NCI-H187 treated with DMSO at 0.1 percent for 48 hours (cell line): Measurements from ENCODE around the gene KRT80.
"Not testable (repeated sequence)": the region's sequence is repeated elsewhere in the genome, so short reads cannot be mapped to it uniquely, and the experiment has no call there.

Experiments
- DNase-seq: peaks from one replicate; lab custom pipeline; 2025; lab: John Stamatoyannopoulos, UW

The KRT80 gene

DNA sequence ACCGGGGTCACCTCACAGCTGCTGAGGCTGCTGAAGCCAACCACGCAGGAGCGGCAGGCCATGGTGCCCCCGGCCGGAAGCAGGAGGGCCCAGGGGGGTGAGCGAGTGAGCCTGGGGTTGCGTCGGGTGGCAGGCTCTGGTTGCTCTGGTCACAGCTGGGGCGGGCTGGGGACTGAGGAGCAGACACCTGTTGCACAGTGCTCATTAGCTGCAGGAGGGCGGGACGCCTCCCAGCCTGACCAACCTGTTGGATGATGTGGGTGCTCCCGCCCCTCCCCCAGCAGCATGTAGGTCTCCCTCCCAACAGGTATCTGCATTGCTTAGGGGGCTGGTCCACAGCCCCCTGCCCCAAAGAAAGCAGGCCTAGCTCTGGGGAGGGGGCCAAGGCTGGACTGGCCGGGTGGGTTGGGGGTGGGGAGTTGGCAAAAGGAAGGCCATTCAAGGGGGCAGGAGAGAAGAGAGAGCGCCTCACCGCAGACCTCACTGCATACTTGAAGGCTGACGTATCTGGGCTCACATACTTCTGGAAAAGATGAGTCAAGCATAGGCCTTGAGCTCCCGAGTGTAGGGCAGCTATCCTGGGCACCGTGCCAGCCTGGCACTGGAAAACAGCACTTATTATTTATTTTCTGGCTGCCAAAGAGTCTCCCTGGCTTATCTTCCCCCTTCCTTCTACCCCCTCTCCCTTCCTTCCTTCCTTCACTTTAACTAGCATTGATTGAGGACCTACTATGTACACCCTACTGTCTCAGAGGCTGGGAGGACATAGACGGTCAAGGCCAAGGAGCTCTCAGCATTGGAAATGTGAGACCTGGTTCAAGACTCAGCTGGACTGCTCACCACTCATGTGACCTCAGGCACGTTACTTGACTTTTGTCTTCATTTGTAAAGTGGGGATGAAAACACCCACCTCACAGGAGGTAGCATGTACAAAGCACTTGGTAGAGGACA lies at the start of gene KRT80:
KRT80 (minus strand) TSS at position 174 of the 951 bp plus-strand sequence; CDS start at position 62, 112 bp downstream.
- peak; percentile 19 for DNase-seq

- no peak for DNase-seq
These were observed 49.5 kb upstream of the KRT80 start for GRCh38 chr12:52241205-52241842.

GRCh38 chr12:52240247-52240646 lies 48.4 kb upstream of the KRT80 start:
- DNase-seq, result not testable (repeated sequence)

DNA sequence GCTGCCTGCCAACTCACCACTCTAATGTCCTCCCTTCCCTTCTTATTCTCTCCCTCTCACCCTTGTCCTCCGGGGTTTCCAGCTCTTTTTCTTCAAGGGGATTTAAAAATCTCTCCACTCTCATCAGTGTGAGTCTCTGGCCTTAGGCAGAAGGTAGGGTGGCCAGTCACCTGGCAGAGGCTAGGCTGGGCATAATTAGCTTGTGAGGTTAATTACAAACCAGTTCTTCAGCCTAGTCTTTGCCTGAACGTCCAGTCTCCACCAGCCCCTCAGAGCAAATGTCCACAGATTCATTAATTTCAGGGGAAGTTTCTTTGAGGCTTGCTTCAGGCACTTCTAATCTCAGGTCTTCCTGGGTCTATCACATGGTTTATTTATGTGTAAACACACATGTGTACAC lies 48.0 kb upstream of the KRT80 start:
- DNase-seq, result no peak

DNA sequence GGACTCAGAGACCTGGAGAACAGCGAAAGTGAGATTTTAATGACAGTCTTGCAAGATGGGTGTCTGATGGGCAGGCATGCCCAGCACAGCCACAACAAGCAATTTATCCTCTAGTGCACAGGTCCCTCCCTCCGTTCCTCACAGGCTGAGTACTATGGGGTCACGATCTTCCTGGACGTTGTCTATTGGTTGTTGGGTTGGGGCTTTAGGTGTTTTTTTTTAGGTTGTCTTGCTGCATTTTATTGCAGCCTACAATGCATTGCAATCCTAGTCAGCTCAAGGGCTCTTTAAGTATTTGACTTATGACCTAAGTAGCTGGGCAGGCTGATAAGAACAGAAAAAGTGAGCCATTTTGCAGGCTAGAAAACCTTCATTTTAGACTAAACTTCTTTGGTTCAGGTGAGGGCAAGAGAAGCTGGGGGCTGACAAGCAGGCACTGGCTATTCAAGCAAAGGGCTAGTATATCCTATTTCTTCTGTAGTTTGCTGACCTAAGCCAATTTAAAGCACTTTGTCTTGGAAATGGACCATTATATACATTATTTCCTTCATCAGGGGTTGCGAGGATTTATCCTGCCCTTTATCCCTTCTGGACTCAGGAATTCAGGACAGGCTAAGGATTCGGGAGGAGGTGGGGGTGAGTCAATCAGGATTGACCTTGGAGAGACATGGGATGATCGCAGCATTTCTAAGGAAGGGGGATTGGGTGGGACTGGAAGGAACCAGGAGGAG lies 47.3 kb upstream of the KRT80 start:
- DNase-seq, result no peak

GRCh38 chr12:52238207-52238840 lies 46.5 kb upstream of the KRT80 start:
- DNase-seq, result no peak

DNA sequence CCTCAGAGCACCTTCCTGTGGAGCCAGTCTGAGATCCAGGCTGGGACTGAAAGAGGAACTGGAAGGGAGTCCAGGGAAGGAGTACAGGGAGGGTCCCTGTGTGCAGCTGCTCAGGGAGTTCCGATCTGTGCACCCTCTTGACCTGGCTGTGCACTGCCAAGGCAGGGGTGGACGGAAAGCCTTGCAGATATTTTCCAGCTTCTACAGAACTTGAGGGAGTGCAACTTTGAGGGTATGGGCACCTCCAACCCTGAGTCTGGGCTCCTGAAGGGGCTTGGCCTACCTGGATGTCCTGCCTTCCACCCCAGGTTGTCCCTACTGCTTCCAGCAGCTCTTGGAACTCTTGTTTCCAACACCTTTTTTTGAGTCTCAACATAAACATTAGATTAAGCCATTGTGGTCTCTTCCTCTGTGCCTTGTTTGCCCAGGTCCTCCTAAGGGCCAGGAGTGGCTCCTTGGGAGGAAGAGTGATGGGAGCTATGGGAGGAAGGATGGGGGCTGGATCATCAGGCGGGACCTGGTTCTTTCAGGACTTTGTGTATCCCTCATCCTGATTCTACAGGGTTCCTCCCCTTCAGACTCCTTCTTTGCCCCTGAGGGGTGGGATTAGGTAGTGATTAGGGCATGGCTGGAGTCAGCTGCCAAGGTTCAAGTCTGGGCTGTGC lies 44.7 kb upstream of the KRT80 start:
- DNase-seq, result no peak

DNA sequence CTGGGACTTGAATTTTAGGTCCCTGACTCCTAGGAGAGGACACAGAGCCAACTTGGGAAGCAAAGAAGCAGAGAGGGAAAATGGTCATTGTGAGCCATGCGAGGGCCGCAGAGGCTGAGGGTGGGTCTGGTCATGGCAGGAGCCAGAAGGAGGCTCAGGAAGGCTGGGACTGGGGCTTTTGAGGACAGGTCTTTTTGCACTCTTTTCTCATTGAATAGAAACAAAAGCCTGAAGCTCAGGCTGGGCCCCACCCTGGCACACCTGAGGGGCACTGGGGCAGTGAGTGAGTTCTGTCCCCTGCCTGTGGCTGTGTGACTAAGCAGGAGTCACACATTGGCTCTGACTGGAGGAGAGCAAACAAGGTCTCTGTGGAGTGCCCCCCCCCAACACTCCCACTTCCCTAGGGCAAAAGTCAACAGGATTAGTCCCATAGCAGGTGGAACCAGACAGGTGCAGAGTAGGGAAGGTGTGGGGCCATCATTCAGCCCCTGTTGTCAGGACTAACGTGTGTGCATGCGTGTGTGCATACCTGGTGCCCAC lies 44.1 kb upstream of the KRT80 start:
- DNase-seq, result no peak

DNA sequence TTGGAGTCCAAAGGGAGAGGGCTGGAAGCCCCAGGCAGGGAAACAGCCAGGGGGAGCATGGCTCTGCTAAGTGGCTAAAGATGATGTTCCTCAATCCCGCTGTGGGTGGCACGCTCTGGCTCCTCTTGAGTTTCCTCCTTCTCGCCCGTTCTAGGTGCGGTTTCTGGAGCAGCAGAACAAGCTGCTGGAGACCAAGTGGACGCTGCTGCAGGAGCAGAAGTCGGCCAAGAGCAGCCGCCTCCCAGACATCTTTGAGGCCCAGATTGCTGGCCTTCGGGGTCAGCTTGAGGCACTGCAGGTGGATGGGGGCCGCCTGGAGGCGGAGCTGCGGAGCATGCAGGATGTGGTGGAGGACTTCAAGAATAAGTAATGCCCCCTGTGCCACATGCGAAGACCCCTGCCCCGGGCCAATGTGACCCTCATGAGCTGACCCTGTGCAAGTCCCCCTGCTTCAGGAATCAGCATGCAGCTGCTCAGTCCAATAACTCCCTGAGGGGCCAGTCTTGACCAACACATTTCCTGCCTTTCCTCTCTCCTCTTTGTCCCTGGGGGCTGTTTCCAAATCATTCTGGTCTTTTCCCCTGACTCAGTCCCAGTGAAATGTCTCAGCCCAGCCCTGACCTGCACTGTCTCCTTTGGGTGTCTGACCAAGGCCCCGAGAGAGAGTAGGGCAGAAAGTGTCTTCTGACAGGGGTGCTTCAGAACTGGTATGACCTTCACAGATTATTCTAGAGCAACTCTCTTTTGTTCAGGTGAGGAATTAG lies 43.4 kb upstream of the KRT80 start:
- DNase-seq, result no peak

GRCh38 chr12:52234223-52234810 lies 42.5 kb upstream of the KRT80 start:
- no peak for DNase-seq

DNA sequence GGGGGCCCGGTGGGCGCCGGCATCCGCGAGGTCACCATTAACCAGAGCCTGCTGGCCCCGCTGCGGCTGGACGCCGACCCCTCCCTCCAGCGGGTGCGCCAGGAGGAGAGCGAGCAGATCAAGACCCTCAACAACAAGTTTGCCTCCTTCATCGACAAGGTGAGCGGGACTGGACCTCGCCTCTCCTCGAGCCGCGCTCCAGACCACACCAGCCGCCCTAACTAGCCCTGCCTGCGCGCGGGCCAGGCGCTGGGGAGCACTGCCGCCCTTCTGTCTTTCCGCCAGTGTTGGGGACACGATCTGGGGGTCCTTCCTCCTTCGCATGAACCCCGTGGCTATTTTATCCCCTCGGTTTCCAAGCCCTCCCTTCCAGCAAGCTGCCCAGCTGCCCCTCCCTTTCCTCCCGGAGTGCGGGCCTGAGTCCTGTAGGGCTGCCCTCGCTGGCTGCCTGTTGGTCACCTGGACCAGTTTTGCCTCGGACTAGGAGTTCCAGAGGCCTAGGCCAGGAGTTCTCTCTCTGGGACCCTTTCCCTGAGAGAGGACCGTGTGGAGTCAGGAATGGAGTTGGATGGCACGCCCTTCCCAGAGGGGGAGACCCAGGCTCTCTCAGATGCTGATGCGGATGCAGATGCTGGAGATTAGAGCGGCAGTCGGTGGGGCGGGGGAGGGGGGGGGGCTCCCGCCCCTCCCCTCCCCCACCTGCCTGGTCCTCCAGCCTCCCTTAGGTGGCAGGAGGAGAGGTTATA lies 41.8 kb upstream of the KRT80 start:
- DNase-seq, result no peak

DNA sequence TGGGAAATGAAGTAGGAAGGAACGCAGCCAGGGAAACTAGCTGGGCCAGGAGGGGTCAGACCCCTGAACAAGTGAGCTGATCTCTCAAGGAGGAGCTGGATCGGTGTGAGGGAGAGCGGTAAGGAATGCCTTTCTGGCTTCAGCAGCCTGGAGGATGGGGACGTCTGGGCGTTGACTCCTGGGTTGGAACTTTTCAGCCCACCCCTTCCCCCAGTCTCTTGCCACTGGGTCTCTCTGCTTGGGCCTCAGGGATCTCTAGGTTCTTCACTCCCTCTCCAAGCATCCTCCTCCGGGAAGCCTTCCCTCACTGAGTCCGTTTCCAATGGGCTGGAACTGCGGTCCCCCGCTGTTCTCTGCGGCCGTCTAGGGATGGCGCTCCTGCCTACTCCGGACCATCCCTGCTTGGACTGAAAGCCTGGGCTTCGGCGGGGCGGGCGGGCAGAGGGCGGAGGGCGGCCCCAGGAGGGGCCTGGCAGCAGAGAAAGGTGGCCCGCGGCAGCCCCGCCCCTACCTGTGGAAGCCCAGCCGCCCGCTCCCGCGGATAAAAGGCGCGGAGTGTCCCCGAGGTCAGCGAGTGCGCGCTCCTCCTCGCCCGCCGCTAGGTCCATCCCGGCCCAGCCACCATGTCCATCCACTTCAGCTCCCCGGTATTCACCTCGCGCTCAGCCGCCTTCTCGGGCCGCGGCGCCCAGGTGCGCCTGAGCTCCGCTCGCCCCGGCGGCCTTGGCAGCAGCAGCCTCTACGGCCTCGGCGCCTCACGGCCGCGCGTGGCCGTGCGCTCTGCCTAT lies 41.1 kb upstream of the KRT80 start, which contains the start of gene KRT7:
KRT7 (plus strand) TSS at position 570 of the 788 bp plus-strand sequence; CDS start at position 624, 54 bp downstream.
- DNase-seq, result no peak

- no peak for DNase-seq
These were observed 40.4 kb upstream of the KRT80 start for GRCh38 chr12:52232203-52232673.

DNA sequence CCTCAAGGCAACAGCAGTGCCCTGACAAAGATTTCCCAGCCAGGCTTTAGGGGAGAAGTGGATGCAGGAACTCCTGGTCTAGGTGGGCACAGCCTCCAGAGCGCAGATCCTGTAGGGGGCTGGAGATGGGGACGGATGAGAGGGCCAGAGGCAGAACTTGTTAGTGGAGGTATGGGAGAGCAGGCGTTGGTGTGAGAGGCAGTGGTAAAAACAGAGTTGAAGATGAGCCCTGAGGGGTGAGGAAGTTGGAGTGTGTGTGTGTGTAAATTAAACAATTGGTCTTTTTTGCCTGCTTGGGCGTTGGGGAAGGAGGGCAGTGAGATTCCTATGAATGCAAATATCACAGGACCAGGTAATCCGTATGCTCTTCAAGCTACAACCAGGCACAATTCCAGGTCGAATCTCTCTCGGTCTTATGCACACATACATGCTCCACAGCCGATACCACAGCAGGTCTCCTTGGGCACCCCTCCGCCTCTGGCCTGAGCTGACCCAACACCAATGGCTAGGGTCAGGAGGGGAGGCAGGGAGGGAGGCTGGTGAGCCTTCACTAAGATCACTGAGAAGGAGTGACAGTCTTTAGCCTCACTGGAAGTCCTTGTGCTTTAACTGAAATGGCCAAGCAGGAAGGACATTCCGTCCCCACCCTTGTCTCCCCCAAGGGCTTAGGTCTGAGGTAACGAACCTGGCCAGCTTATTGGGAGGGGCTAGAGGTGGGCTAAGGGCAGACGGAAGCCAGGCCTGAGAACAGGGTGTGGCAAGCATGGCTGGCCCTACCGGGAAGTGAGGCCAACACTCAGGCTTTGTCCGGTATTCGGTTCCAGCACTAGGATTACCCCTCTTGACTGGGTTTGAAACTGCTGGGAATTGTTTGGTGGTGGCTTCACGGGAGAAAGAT lies 39.7 kb upstream of the KRT80 start:
- no peak for DNase-seq

- DNase-seq, result no peak
These were observed 38.8 kb upstream of the KRT80 start for GRCh38 chr12:52230364-52231281.

GRCh38 chr12:52229836-52230343 lies 38.1 kb upstream of the KRT80 start:
- no peak for DNase-seq
